RCC 7860 (cell line): ENCODE results near the gene TREM2.
"Not testable (repeated sequence)": the region's sequence is repeated elsewhere in the genome, so short reads cannot be mapped to it uniquely, and the experiment has no call there.

Experiments used
- DNase-seq: peaks from one replicate; pipeline ENCODE4 v3.0.0-alpha.2; 2015; ENCODE audit warnings: low spot score
- FAIRE-seq: peaks from 2 replicates; lab custom pipeline; 2012; peaks lifted over from hg19 to GRCh38; lab: Jason Lieb, UNC

Gene TREM2

GRCh38 chr6:41156001-41156400, 6.9 kb downstream of the TREM2 start:
- DNase-seq: no peak
- no peak for FAIRE-seq

- no peak for FAIRE-seq
- no peak for DNase-seq
These were observed 7.6 kb downstream of the TREM2 start for GRCh38 chr6:41155132-41155805.

GRCh38 chr6:41153992-41154625, 8.8 kb downstream of the TREM2 start, which contains the start of gene TREML1:
Gene TREML1 (minus strand): TSS chr6:41154347. CDS start chr6:41154288, 59 bp downstream.
- DNase-seq (no peak), FAIRE-seq (no peak)

GRCh38 chr6:41153451-41153850, 9.5 kb downstream of the TREM2 start:
- FAIRE-seq (no peak), DNase-seq (no peak)

- FAIRE-seq: no peak
- DNase-seq: no peak
These were observed 12.2 kb downstream of the TREM2 start for GRCh38 chr6:41150671-41151070.

GRCh38 chr6:41147917-41148316, 15.0 kb downstream of the TREM2 start:
- DNase-seq (no peak), FAIRE-seq (no peak)

- FAIRE-seq: no peak
- no peak for DNase-seq
These were observed 26.0 kb downstream of the TREM2 start for GRCh38 chr6:41136911-41137310.

GRCh38 chr6:41135062-41135832, 27.7 kb downstream of the TREM2 start:
- no peak for FAIRE-seq
- no peak for DNase-seq

- FAIRE-seq: no peak
These were observed 30.7 kb downstream of the TREM2 start for GRCh38 chr6:41132254-41132653.

GRCh38 chr6:41125282-41125681, 37.6 kb downstream of the TREM2 start:
- no peak for FAIRE-seq
- no peak for DNase-seq

More at GRCh38 chr6:41132254-41132653, 30.7 kb downstream of the TREM2 start:
- no peak for DNase-seq

GRCh38 chr6:41122918-41123317, 40.0 kb downstream of the TREM2 start:
- FAIRE-seq (no peak), DNase-seq (no peak)

- no peak for FAIRE-seq
These were observed 40.5 kb downstream of the TREM2 start for GRCh38 chr6:41122373-41122772.

GRCh38 chr6:41120058-41120457, 42.9 kb downstream of the TREM2 start:
- FAIRE-seq: no peak

More at GRCh38 chr6:41122373-41122772, 40.5 kb downstream of the TREM2 start:
- DNase-seq: no peak

GRCh38 chr6:41119508-41119907, 43.4 kb downstream of the TREM2 start:
- FAIRE-seq (no peak), DNase-seq (no peak)

More at GRCh38 chr6:41120058-41120457, 42.9 kb downstream of the TREM2 start:
- no peak for DNase-seq

- not testable (repeated sequence) for DNase-seq, FAIRE-seq
These were observed 47.9 kb downstream of the TREM2 start for GRCh38 chr6:41115027-41115426.

- no peak for FAIRE-seq
- DNase-seq: no peak
These were observed 51.9 kb downstream of the TREM2 start for GRCh38 chr6:41111017-41111416.
